Measurements from ENCODE around the gene SOST.

SOST gene

GRCh38 chr17:43771463-43771862, 12.9 kb upstream of the SOST start:
- no peak for DNase-seq (ENCODE audit: low read depth)
- TF ChIP-seq MAX (IDR thresholded peaks at IDR 0.05; ENCODE audit: low read depth, low read length): no peak
- TF ChIP-seq POLR2A (IDR thresholded peaks at IDR 0.05; ENCODE audit: extremely low read depth, insufficient read length): no peak
- TF ChIP-seq CTCF (IDR thresholded peaks at IDR 0.05; ENCODE audit: low read depth, low read length): no peak
- no peak for TF ChIP-seq MYC (IDR thresholded peaks at IDR 0.05; ENCODE audit: low read depth, low read length)
- no peak overlapping the region for H3K4me3 ChIP-seq (ENCODE audit: low read depth, low read length)

GRCh38 chr17:43770957-43771356, 12.4 kb upstream of the SOST start:
- no peak overlapping the region for H3K4me3 ChIP-seq (ENCODE audit: low read depth, low read length)
- TF ChIP-seq MYC (IDR thresholded peaks at IDR 0.05; ENCODE audit: low read depth, low read length): no peak
- no peak for TF ChIP-seq POLR2A (IDR thresholded peaks at IDR 0.05; ENCODE audit: extremely low read depth, insufficient read length)
- no peak for TF ChIP-seq MAX (IDR thresholded peaks at IDR 0.05; ENCODE audit: low read depth, low read length)
- TF ChIP-seq CTCF (IDR thresholded peaks at IDR 0.05; ENCODE audit: low read depth, low read length): no peak
- DNase-seq (ENCODE audit: low read depth): no peak

GRCh38 chr17:43769859-43770258, 11.3 kb upstream of the SOST start:
- DNase-seq (ENCODE audit: low read depth): no peak
- TF ChIP-seq CTCF (IDR thresholded peaks at IDR 0.05; ENCODE audit: low read depth, low read length) (no peak), POLR2A (IDR thresholded peaks at IDR 0.05; ENCODE audit: extremely low read depth, insufficient read length) (no peak), MAX (IDR thresholded peaks at IDR 0.05; ENCODE audit: low read depth, low read length) (no peak), MYC (IDR thresholded peaks at IDR 0.05; ENCODE audit: low read depth, low read length) (no peak)
- H3K4me3 ChIP-seq (ENCODE audit: low read depth, low read length): no peak overlapping the region

- H3K4me3 ChIP-seq (ENCODE audit: low read depth, low read length): no peak overlapping the region
- no peak for DNase-seq (ENCODE audit: low read depth)
- TF ChIP-seq MAX (IDR thresholded peaks at IDR 0.05; ENCODE audit: low read depth, low read length) (no peak), CTCF (IDR thresholded peaks at IDR 0.05; ENCODE audit: low read depth, low read length) (no peak), MYC (IDR thresholded peaks at IDR 0.05; ENCODE audit: low read depth, low read length) (no peak), POLR2A (IDR thresholded peaks at IDR 0.05; ENCODE audit: extremely low read depth, insufficient read length) (no peak)
These were observed 10.8 kb upstream of the SOST start for GRCh38 chr17:43769426-43769825.

- no peak for DNase-seq (ENCODE audit: low read depth)
- H3K4me3 ChIP-seq (ENCODE audit: low read depth, low read length): no peak overlapping the region
- TF ChIP-seq POLR2A (IDR thresholded peaks at IDR 0.05; ENCODE audit: extremely low read depth, insufficient read length): no peak
- TF ChIP-seq MAX (IDR thresholded peaks at IDR 0.05; ENCODE audit: low read depth, low read length): no peak
- no peak for TF ChIP-seq MYC (IDR thresholded peaks at IDR 0.05; ENCODE audit: low read depth, low read length)
- TF ChIP-seq CTCF (IDR thresholded peaks at IDR 0.05; ENCODE audit: low read depth, low read length): no peak
These were observed 10.4 kb upstream of the SOST start for GRCh38 chr17:43768943-43769342.

- DNase-seq (ENCODE audit: low read depth): peak; percentile 87
- no peak overlapping the region for H3K4me3 ChIP-seq (ENCODE audit: low read depth, low read length)
- peak; percentile 89 for TF ChIP-seq MAX (IDR thresholded peaks at IDR 0.05; ENCODE audit: low read depth, low read length)
- TF ChIP-seq CTCF (IDR thresholded peaks at IDR 0.05; ENCODE audit: low read depth, low read length): no peak
- TF ChIP-seq POLR2A (IDR thresholded peaks at IDR 0.05; ENCODE audit: extremely low read depth, insufficient read length): no peak
- peak; percentile 80 for TF ChIP-seq MYC (IDR thresholded peaks at IDR 0.05; ENCODE audit: low read depth, low read length)
These were observed 9.8 kb upstream of the SOST start for GRCh38 chr17:43768382-43768781.

Measured in NB4 (cell line).